Lower leg skin (tissue), 4 donors: Measurements from ENCODE around the gene TRAM2. TPM values are rescaled to one million over a fixed set of nuclear protein-coding genes. Genes with fewer than 3 reads are reported as not detected.
A peak's percentile ranks its signal among the peaks of the same experiment; 100 is the strongest.

Source experiments
- DNase-seq, 2 donors: peaks; one replicate each; pipeline ENCODE4 v3.0.0-alpha.2; 2019; ENCODE audit warnings: low spot score in 2 of 2
- H3K4me3 ChIP-seq: fragments of 200-600 bp; sonication (generic); 2 replicates; pipeline ENCODE4 v1.5.1; 2017; ENCODE audit warnings: mild to moderate bottlenecking, low read depth; ENCODE audit not compliant: poor library complexity, severe bottlenecking
- POLR2A ChIP-seq, 2 donors: fragments of 450-650 bp; IDR thresholded peaks; one replicate each; pipeline ENCODE4 v1.6.1; 2016 to 2017; ENCODE audit warnings: antibody characterized with exemption in 2 of 2, mild to moderate bottlenecking in 1 of 2, moderate library complexity in 1 of 2
- WGBS, 2 donors: methylation state at CpG; one replicate each; pipeline ENCODE4 v1.1.5; 2018; 5-methylcytosine and 5-hydroxymethylcytosine counted together
- intact Hi-C: fragments of 100-400 bp; cut with DNase I; formaldehyde crosslinking; loops from one replicate; pipeline ENCODE4 v1.15.0; 2023; ENCODE audit warnings: low total_unique reads
- total RNA-seq, 4 donors: library from RNA; depleted of rRNA; stranded (reverse); fragments of >200 nt; gene quantifications; one replicate each; pipeline ENCODE4 v1.1.0, GENCODE V29; 2016
- TF ChIP-seq, protein P1 (sequence below), 3 donors: fragments of 450-650 bp; IDR thresholded peaks; one replicate each; pipeline ENCODE4 v1.5.1; 2016; ENCODE audit warnings: antibody characterized with exemption in 3 of 3, mild to moderate bottlenecking in 3 of 3, moderate library complexity in 2 of 3

TRAM2 gene
- total RNA-seq, 4 donors from 2014 or later, result 3.7 to 11.5 (median 7.0) TPM

DNA sequence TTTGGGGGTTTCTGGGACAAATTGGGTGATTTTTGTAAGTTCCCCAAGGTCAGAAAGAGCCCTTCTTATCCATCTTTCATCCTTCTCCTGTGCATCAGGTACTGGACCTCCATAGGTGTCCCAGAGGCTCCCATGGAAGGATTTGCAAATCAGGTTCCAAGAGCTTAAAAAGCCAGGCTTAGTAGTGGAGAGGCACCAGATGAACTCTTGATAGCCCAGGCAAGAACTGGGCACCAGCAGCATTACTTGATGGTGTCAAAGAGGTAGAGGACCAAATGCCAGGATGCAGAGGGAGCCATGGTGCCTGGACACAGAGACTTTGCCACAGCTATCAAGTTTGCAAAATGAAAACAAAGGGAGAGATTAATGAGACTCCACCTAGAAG lies 20.9 kb upstream of the TRAM2 start:
- no peak overlapping the region for H3K4me3 ChIP-seq
- intact Hi-C loops, result loop anchor here (10.0 kb wide), 1 partner anchor 183 kb away; no protein-coding TSS in a partner anchor
- no peak for DNase-seq

DNA sequence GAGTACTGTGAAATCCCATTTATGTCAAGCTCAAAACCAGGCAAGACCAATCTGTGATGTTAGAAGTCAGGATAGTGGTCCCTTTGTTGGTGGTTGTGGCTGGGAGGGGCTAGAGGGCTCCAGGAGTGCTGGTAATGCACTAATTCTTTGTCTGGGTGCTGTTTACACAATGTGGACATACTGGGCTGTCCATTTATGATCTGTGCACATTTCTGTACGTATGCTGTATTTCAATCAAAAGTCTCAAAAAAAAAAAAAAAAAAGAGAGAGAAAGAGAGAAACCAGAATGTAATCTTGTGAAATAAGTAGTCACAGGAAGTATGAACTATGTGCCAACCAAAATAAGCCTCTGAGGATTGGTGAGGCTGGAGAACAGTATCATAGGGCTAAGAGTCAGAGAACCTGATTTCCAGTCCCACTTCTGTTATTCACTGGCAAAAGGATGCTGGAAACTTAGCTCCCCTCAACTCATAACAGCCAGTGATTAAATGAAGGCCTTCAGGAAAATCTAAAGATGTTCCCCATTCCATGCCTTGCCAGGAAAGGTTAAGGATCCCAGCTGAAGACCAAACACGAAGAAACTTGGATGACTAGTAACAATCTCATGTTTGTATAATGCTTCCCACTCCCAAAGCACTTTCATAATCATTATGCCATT lies 19.6 kb upstream of the TRAM2 start:
- TF ChIP-seq, protein P1, sequence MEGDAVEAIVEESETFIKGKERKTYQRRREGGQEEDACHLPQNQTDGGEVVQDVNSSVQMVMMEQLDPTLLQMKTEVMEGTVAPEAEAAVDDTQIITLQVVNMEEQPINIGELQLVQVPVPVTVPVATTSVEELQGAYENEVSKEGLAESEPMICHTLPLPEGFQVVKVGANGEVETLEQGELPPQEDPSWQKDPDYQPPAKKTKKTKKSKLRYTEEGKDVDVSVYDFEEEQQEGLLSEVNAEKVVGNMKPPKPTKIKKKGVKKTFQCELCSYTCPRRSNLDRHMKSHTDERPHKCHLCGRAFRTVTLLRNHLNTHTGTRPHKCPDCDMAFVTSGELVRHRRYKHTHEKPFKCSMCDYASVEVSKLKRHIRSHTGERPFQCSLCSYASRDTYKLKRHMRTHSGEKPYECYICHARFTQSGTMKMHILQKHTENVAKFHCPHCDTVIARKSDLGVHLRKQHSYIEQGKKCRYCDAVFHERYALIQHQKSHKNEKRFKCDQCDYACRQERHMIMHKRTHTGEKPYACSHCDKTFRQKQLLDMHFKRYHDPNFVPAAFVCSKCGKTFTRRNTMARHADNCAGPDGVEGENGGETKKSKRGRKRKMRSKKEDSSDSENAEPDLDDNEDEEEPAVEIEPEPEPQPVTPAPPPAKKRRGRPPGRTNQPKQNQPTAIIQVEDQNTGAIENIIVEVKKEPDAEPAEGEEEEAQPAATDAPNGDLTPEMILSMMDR (IDR thresholded peaks at IDR 0.05), result no peak
- no peak for TF ChIP-seq POLR2A (IDR thresholded peaks at IDR 0.05)
- intact Hi-C loops, result loop anchor here (10.0 kb wide), 1 partner anchor 182 kb away; no protein-coding TSS in a partner anchor
- WGBS, 2 donors, result 50 to 52% methylated on average over 2 of the region's 2 CpGs
- H3K4me3 ChIP-seq, result no peak overlapping the region
- no peak for DNase-seq

More for the DNA sequence above, 20.9 kb upstream of the TRAM2 start:
- no peak for TF ChIP-seq POLR2A (IDR thresholded peaks at IDR 0.05)
- TF ChIP-seq, protein P1 (IDR thresholded peaks at IDR 0.05), result no peak

DNA sequence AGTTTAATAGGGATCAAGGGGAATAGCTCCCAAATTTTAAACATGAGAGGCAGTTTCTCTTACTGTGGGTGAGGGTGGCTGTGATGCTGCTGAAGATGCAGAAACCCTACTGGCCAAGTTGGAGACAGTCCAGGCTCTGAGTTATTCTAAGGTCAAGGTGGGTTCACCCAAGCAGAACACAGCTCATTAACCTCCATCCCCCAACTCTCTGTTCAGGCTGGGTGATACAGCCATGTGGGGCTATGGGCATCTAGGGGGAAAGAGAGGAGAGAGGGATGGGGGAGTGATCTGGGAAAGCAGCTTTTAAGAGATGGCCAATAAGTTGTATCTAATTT lies 18.9 kb upstream of the TRAM2 start:
- intact Hi-C loops, result loop anchor here (10.0 kb wide), 1 partner anchor 181 kb away; no protein-coding TSS in a partner anchor
- no peak overlapping the region for H3K4me3 ChIP-seq
- no peak for DNase-seq
- TF ChIP-seq, protein P1 (IDR thresholded peaks at IDR 0.05), result no peak
- no peak for TF ChIP-seq POLR2A (IDR thresholded peaks at IDR 0.05)

DNA sequence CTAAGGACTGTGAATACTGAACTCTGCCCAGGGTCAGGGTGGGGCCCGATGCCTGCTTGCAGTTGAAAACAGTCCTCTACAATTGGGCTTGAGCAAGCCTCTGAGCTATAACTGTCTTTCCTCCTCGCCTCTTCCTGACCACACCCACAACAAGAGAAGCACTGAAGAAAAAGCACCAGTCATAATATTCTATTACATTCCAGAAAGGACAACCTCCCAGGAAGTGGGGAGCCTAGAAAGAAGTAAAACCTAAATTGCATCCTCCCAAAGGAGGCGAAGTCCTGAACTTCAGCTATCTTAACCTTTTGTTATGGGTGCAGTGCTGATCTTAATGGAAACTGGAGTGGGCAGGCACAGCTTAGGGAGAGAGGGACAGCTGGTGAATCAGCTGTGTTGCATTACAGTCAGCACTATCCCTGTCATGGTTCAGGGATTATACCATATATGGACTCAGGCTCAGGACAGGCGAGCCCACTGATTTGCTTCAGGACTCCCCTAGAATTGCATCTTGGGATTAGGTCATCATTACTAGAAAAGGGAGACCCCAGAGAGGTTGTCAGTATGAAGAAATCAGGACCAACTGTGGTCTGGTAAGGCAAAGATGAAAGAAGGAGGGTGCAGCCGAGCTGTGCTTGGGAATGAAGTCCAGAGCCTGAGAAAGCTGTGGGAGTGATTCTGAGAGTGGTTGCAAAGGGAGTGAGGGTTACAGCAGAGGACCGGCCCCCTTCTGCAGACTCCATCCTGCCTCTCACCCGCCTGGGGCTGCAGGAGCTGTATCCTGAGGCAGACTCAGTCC lies 18.3 kb upstream of the TRAM2 start:
- intact Hi-C loops, result loop anchor here (10.0 kb wide), 1 partner anchor 180 kb away; no protein-coding TSS in a partner anchor
- H3K4me3 ChIP-seq, result no peak overlapping the region
- peak; percentile 57 to 88 for DNase-seq
- no peak for TF ChIP-seq POLR2A (IDR thresholded peaks at IDR 0.05)
- TF ChIP-seq, protein P1 (IDR thresholded peaks at IDR 0.05), result no peak
- 35% methylated on average over 7 of the region's 7 CpGs for WGBS, 2 donors

DNA sequence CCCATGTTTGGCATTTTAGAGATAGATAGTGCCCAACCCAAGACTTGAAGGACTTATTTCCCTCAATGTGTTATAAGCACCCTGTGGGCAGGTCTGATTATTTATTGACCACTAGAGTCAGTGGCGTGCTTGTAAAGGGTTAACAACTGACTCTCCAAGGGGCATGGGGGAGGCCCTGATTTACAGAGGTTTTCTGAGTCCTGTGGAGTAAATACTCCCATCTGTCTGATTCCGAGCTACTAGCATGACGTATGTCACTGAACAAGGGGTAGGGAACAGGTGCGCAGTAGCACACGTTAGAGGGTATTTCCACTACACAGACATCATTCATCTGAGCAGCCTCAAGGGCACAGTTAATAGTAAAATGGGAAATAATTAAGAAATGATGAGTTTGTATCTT lies 17.4 kb upstream of the TRAM2 start:
- intact Hi-C loops, result loop anchor here (10.0 kb wide), 1 partner anchor 179 kb away; no protein-coding TSS in a partner anchor
- no peak for DNase-seq
- WGBS, 2 donors, result 71 to 88% methylated on average over 5 of the region's 5 CpGs
- TF ChIP-seq, protein P1 (IDR thresholded peaks at IDR 0.05), result no peak
- no peak for TF ChIP-seq POLR2A (IDR thresholded peaks at IDR 0.05)
- no peak overlapping the region for H3K4me3 ChIP-seq
